Prostate gland (tissue), 2 donors: ENCODE measurements around the gene ZMIZ1. TPM values are rescaled to one million over a fixed set of nuclear protein-coding genes. Genes with fewer than 3 reads are reported as not detected.

Experiments
- DNase-seq: peaks from one replicate; pipeline ENCODE4 v3.0.0-alpha.2; 2019; ENCODE audit warnings: low spot score
- H3K27ac ChIP-seq, 2 donors: fragments of 200-600 bp; sonication (generic); 2 replicates each; pipeline ENCODE4 v1.5.1; 2017 to 2019
- H3K27me3 ChIP-seq: fragments of 200-600 bp; sonication (generic); replicated peaks from 2 replicates; pipeline ENCODE4 v1.5.1; 2019; ENCODE audit not compliant: insufficient read depth
- H3K36me3 ChIP-seq, 2 donors: fragments of 200-600 bp; sonication (generic); 1 replicate in 1 of 2; 2 replicates in 1 of 2; pipeline versions ENCODE4 v1.5.1 to v1.8.1; 2017 to 2019
- H3K4me1 ChIP-seq: fragments of 200-600 bp; sonication (generic); replicated peaks from 2 replicates; pipeline ENCODE4 v1.5.1; 2019
- H3K4me3 ChIP-seq, 2 donors: fragments of 200-600 bp; sonication (generic); 2 replicates each; pipeline ENCODE4 v1.5.1; 2017 to 2019
- H3K9me3 ChIP-seq: fragments of 200-600 bp; sonication (generic); 2 replicates; pipeline ENCODE4 v1.5.1; 2017
- POLR2A ChIP-seq: fragments of 450-650 bp; IDR thresholded peaks from one replicate; pipeline ENCODE4 v1.6.1; 2016; ENCODE audit warnings: antibody characterized with exemption, mild to moderate bottlenecking
- POLR2AphosphoS5 ChIP-seq: sonication (generic); formaldehyde crosslinking; IDR thresholded peaks from one replicate; pipeline ENCODE4 v1.6.1; 2017; ENCODE audit warnings: antibody characterized with exemption
- WGBS: methylation state at CpG from one replicate; pipeline ENCODE4 v1.1.5; 2018; 5-methylcytosine and 5-hydroxymethylcytosine counted together
- intact Hi-C: fragments of 100-400 bp; cut with DNase I; formaldehyde crosslinking; loops from one replicate; pipeline ENCODE4 v1.14.2; 2022
- total RNA-seq, 2 donors: library from RNA; depleted of rRNA; stranded (reverse); fragments of >200 nt; gene quantifications; one replicate each; pipeline ENCODE4 v1.1.0, GENCODE V29; 2016
- TF ChIP-seq, protein P1 (sequence below), 4 experiments: fragments of 200-600 bp in 2 of 4; fragments of 450-650 bp in 2 of 4; sonication (generic) in 2 of 4; IDR thresholded peaks; 1 replicate in 3 of 4; 2 replicates in 1 of 4; pipeline ENCODE4 v1.5.1; 2016 to 2019; ENCODE audit warnings: antibody characterized with exemption in 4 of 4, mild to moderate bottlenecking in 2 of 4, moderate library complexity in 2 of 4

Gene ZMIZ1
- total RNA-seq, 2 donors from 2014 or later = 69.6 to 78.5 TPM

DNA sequence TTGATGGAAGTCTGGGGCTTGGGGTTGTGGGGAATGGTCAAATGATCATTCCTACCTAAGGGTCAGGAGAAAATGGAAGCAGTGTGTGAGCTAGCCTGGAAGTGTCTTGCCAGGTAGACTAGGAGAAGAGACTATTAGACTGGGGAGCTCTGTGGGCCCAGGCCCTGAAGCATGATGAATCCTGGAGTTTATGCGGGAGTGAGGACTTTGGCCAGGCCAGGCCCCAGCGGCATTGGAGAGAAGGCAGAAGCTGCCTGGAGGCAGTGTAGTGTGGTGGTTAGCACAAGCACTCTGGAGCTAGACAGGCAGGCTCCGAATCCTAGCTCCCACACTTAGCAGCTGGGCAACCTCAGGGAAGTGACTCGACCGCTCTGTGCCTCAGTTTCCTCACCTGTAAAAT, 29.3 kb downstream of the ZMIZ1 start:
- no peak overlapping the region for H3K4me3 ChIP-seq
- no peak overlapping the region for H3K27ac ChIP-seq
- no peaks in the 10 kb centered on the region for H3K9me3 ChIP-seq
- WGBS = 96% methylated on average over 5 of the region's 5 CpGs
- H3K36me3 ChIP-seq = no peaks in the 10 kb centered on the region
- H3K27me3 ChIP-seq = no peaks in the 10 kb centered on the region
- no peak for TF ChIP-seq POLR2A
- TF ChIP-seq, protein P1, sequence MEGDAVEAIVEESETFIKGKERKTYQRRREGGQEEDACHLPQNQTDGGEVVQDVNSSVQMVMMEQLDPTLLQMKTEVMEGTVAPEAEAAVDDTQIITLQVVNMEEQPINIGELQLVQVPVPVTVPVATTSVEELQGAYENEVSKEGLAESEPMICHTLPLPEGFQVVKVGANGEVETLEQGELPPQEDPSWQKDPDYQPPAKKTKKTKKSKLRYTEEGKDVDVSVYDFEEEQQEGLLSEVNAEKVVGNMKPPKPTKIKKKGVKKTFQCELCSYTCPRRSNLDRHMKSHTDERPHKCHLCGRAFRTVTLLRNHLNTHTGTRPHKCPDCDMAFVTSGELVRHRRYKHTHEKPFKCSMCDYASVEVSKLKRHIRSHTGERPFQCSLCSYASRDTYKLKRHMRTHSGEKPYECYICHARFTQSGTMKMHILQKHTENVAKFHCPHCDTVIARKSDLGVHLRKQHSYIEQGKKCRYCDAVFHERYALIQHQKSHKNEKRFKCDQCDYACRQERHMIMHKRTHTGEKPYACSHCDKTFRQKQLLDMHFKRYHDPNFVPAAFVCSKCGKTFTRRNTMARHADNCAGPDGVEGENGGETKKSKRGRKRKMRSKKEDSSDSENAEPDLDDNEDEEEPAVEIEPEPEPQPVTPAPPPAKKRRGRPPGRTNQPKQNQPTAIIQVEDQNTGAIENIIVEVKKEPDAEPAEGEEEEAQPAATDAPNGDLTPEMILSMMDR (IDR thresholded peaks at IDR 0.05) = no peak
- no peak for TF ChIP-seq POLR2AphosphoS5
- H3K4me1 ChIP-seq = peaks cover 46% of the 10 kb centered on the region
- no peak for DNase-seq
- intact Hi-C loops = no loop called here

DNA sequence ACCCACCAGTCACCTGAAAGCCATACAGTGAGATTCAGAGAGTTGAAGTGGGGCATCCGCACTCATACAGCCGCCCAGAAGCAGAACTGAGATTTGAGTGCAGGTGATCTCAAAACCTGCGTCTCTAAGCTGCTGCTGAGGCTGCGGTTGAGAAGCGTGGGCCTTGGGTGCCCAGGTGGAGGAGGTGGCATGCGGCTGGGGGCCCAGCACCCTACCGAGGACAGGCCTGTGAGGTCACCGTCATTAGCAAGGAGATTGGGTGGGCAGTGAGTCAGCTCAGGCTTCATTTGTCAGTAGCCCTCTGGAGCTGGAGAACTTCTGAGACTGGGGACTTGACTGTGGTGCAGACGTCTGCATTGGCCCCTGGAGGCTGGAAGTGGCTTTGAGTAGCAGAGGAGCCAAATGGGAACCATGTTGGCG, 29.8 kb downstream of the ZMIZ1 start:
- TF ChIP-seq POLR2A (no peak), POLR2AphosphoS5 (no peak)
- TF ChIP-seq, protein P1 (IDR thresholded peaks at IDR 0.05) = no peak
- Histone ChIP-seq H3K4me3 (no peak overlapping the region), H3K9me3 (no peaks in the 10 kb centered on the region), H3K27me3 (no peaks in the 10 kb centered on the region), H3K4me1 (peaks cover 45% of the 10 kb centered on the region), H3K36me3 (no peaks in the 10 kb centered on the region), H3K27ac (no peak overlapping the region)
- intact Hi-C loops = no loop called here
- WGBS = 86% methylated on average over 10 of the region's 10 CpGs
- no peak for DNase-seq

GRCh38 chr10:79099898-79100448, 31.2 kb downstream of the ZMIZ1 start:
- no peak for DNase-seq
- intact Hi-C loops = loop anchor here (5.0 kb wide), 1 partner anchor 37 kb away; no protein-coding TSS in a partner anchor
- Histone ChIP-seq H3K27ac (no peak overlapping the region), H3K4me1 (peaks cover 43% of the 10 kb centered on the region), H3K4me3 (no peak overlapping the region), H3K36me3 (no peaks in the 10 kb centered on the region), H3K27me3 (no peaks in the 10 kb centered on the region), H3K9me3 (no peaks in the 10 kb centered on the region)
- 100% methylated on average over 2 of the region's 2 CpGs for WGBS
- TF ChIP-seq POLR2AphosphoS5 = no peak
- TF ChIP-seq POLR2A = no peak
- TF ChIP-seq, protein P1 (IDR thresholded peaks at IDR 0.05) = no peak

- intact Hi-C loops = loop anchor here (5.0 kb wide), 1 partner anchor 37 kb away; no protein-coding TSS in a partner anchor
- WGBS = 70% methylated on average over 5 of the region's 5 CpGs
Observed at GRCh38 chr10:79100771-79101170, 32.0 kb downstream of the ZMIZ1 start.

More at GRCh38 chr10:79100771-79101170, 32.0 kb downstream of the ZMIZ1 start:
- H3K4me3 ChIP-seq = no peak overlapping the region
- H3K4me1 ChIP-seq = peaks cover 42% of the 10 kb centered on the region
- H3K36me3 ChIP-seq = no peaks in the 10 kb centered on the region
- no peaks in the 10 kb centered on the region for H3K27me3 ChIP-seq
- no peak for DNase-seq
- no peaks in the 10 kb centered on the region for H3K9me3 ChIP-seq
- peak overlapping the region in 1 of 2 donors; percentile 48 for H3K27ac ChIP-seq
- TF ChIP-seq, protein P1 (IDR thresholded peaks at IDR 0.05) = no peak
- TF ChIP-seq POLR2AphosphoS5 (no peak), POLR2A (no peak)
